Endothelial cell of umbilical vein (primary cell): ENCODE data around the gene TSPAN10.

Experiments
- EZH2 ChIP-seq: IDR thresholded peaks from 2 replicates; pipeline ENCODE4 v1.6.1; 2012; ENCODE audit warnings: borderline replicate concordance, low read depth, mild to moderate bottlenecking, moderate library complexity, low read length, inconsistent platforms; ENCODE audit not compliant: severe bottlenecking
- MYC ChIP-seq: IDR thresholded peaks from one replicate; pipeline ENCODE4 v1.6.1; 2011; ENCODE audit warnings: mild to moderate bottlenecking, low read depth, low read length
- POLR2A ChIP-seq: IDR thresholded peaks from 2 replicates; pipeline ENCODE4 v1.6.1; 2012; ENCODE audit warnings: low read depth, mild to moderate bottlenecking, control low read depth, low read length
- POLR2AphosphoS5 ChIP-seq: IDR thresholded peaks from 2 replicates; pipeline ENCODE4 v1.6.1; 2012; ENCODE audit warnings: low read depth, mild to moderate bottlenecking, control low read depth, low read length, moderate library complexity; ENCODE audit not compliant: insufficient read depth
- TF ChIP-seq, protein P1 (sequence below), 2 donors: IDR thresholded peaks; 1 replicate in 1 of 2; 2 replicates in 1 of 2; pipeline ENCODE4 v1.5.1; 2011; ENCODE audit warnings: low read length in 2 of 2, mild to moderate bottlenecking in 2 of 2, moderate library complexity in 2 of 2, control low read depth in 1 of 2, inconsistent platforms in 1 of 2, low read depth in 1 of 2; ENCODE audit not compliant: insufficient read depth in 1 of 2; ENCODE audit errors: extremely low read depth in 1 of 2
- TF ChIP-seq, protein P2 (sequence below): IDR thresholded peaks from 2 replicates; pipeline ENCODE4 v1.6.1; 2011; ENCODE audit not compliant: insufficient read depth, insufficient read length

DNA sequence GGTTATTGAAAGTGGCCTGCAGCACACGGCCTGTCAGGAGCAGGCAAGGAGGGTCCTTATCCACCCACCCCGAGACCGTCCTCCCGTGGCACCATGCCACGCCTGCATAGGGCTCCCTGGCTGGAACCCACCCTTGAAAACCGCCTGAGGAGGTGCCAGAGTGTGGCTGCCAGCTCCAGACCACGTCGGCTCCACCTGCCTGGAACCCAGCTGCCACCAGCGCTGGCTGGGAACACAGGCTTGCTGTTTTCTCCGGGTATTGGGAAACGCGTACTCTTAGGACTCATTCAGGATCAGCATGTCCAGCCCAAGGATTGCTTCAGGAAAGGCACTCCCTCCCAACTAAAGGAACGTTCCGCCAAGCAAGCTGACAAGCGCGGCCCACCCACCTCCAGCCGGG, 39.9 kb downstream of the TSPAN10 start:
- no peak for TF ChIP-seq POLR2AphosphoS5
- TF ChIP-seq POLR2A, result no peak
- TF ChIP-seq, protein P1, sequence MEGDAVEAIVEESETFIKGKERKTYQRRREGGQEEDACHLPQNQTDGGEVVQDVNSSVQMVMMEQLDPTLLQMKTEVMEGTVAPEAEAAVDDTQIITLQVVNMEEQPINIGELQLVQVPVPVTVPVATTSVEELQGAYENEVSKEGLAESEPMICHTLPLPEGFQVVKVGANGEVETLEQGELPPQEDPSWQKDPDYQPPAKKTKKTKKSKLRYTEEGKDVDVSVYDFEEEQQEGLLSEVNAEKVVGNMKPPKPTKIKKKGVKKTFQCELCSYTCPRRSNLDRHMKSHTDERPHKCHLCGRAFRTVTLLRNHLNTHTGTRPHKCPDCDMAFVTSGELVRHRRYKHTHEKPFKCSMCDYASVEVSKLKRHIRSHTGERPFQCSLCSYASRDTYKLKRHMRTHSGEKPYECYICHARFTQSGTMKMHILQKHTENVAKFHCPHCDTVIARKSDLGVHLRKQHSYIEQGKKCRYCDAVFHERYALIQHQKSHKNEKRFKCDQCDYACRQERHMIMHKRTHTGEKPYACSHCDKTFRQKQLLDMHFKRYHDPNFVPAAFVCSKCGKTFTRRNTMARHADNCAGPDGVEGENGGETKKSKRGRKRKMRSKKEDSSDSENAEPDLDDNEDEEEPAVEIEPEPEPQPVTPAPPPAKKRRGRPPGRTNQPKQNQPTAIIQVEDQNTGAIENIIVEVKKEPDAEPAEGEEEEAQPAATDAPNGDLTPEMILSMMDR (IDR thresholded peaks at IDR 0.05; ENCODE audit: extremely low read depth in 1 of 2, insufficient read depth in 1 of 2, low read depth in 1 of 2, low read length in 2 of 2), result no peak
- no peak for TF ChIP-seq EZH2
- TF ChIP-seq, protein P2, sequence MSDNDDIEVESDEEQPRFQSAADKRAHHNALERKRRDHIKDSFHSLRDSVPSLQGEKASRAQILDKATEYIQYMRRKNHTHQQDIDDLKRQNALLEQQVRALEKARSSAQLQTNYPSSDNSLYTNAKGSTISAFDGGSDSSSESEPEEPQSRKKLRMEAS, result no peak
- no peak for TF ChIP-seq MYC
